Endothelial cell of umbilical vein (primary cell): ENCODE results near the gene COQ8A. TPM values are rescaled to one million over a fixed set of nuclear protein-coding genes. Genes with fewer than 3 reads are reported as not detected.

Experiments used
- BruUV-seq: library from RNA; stranded (reverse); fragments of 400-500 nt; replicated peaks from 2 replicates; lab custom pipeline; 2021; lab: Mats Ljungman, UMichigan
- CTCF ChIA-PET: fragments of 300-600, 350-600 bp; sonication (Branson Sonifier 250); formaldehyde crosslinking; loops from one replicate; lab custom pipeline; 2021; ENCODE audit warnings: antibody characterized with exemption, inconsistent platforms; lab: Charles Lee
- POLR2A ChIA-PET: fragments of 300-600, 350-600 bp; sonication (Branson Sonifier 250); formaldehyde crosslinking; loops from one replicate; lab custom pipeline; 2021; ENCODE audit warnings: antibody characterized with exemption, inconsistent platforms; lab: Charles Lee
- DNase-seq: peaks from one replicate; pipeline ENCODE4 v3.0.0-alpha.2; 2011; ENCODE audit warnings: low read depth, low spot score
- FAIRE-seq: peaks from 2 replicates; lab custom pipeline; 2011; peaks lifted over from hg19 to GRCh38; lab: Jason Lieb, UNC
- H2AFZ ChIP-seq: 2 replicates; pipeline ENCODE4 v1.6.0; 2012; ENCODE audit warnings: low read depth, low read length, control low read depth, inconsistent platforms
- H3K27ac ChIP-seq: 2 replicates; pipeline ENCODE4 v1.5.1; 2011; ENCODE audit warnings: low read depth, mild to moderate bottlenecking, control low read depth, low read length, moderate library complexity; ENCODE audit not compliant: insufficient read depth
- H3K27me3 ChIP-seq, 2 experiments: 2 replicates each; pipeline versions ENCODE4 v1.6.0 to v1.6.1; 2011; ENCODE audit warnings: low read length in 2 of 2, mixed read lengths in 1 of 2; ENCODE audit not compliant: control insufficient read depth in 2 of 2, insufficient read depth in 2 of 2
- H3K36me3 ChIP-seq, 2 experiments: 2 replicates in 1 of 2; 3 replicates in 1 of 2; pipeline ENCODE4 v1.5.1; 2011; ENCODE audit warnings: low read length in 2 of 2, mild to moderate bottlenecking in 1 of 2, moderate library complexity in 1 of 2; ENCODE audit not compliant: control insufficient read depth in 2 of 2, insufficient read depth in 2 of 2; ENCODE audit errors: extremely low read depth in 1 of 2
- H3K4me1 ChIP-seq: 3 replicates; pipeline ENCODE4 v1.5.1; 2011; ENCODE audit warnings: mild to moderate bottlenecking, low read length; ENCODE audit not compliant: control insufficient read depth, insufficient read depth; ENCODE audit errors: extremely low read depth
- H3K4me2 ChIP-seq: 2 replicates; pipeline ENCODE4 v1.6.1; 2011; ENCODE audit warnings: low read length, control low read depth, mixed read lengths; ENCODE audit not compliant: insufficient read depth
- H3K4me3 ChIP-seq, 3 experiments: fragments of 200-600 bp in 1 of 3; sonication (generic), shearing (Covaris generic) in 1 of 3; replicated peaks in 1 of 3; 2 replicates each; pipeline ENCODE4 v1.5.1; 2011 to 2016; ENCODE audit warnings: control low read depth in 3 of 3, low read length in 3 of 3, mild to moderate bottlenecking in 2 of 3, inconsistent platforms in 1 of 3, low read depth in 1 of 3, moderate library complexity in 1 of 3; ENCODE audit not compliant: insufficient read depth in 1 of 3
- H3K79me2 ChIP-seq: 2 replicates; pipeline ENCODE4 v1.6.0; 2012; ENCODE audit warnings: low read length, inconsistent platforms; ENCODE audit not compliant: control insufficient read depth, insufficient read depth
- H3K9ac ChIP-seq: replicated peaks from 2 replicates; pipeline ENCODE3; 2011; ENCODE audit warnings: low read length, control low read depth; ENCODE audit not compliant: insufficient read depth; ENCODE audit errors: extremely low read depth
- H3K9me1 ChIP-seq: replicated peaks from 3 replicates; pipeline ENCODE4 v1.6.0; 2011; ENCODE audit warnings: mild to moderate bottlenecking, low read length; ENCODE audit not compliant: control insufficient read depth, insufficient read depth; ENCODE audit errors: extremely low read depth
- H3K9me3 ChIP-seq: replicated peaks from 2 replicates; pipeline ENCODE4 v1.5.1; 2012; ENCODE audit warnings: low read length, inconsistent platforms; ENCODE audit not compliant: control insufficient read depth, insufficient read depth
- H4K20me1 ChIP-seq: replicated peaks from 2 replicates; pipeline ENCODE3; 2011; ENCODE audit warnings: mild to moderate bottlenecking, low read length; ENCODE audit not compliant: control insufficient read depth, insufficient read depth; ENCODE audit errors: extremely low read depth
- EZH2 ChIP-seq: IDR thresholded peaks from 2 replicates; pipeline ENCODE4 v1.6.1; 2012; ENCODE audit warnings: borderline replicate concordance, low read depth, mild to moderate bottlenecking, moderate library complexity, low read length, inconsistent platforms; ENCODE audit not compliant: severe bottlenecking
- FOS ChIP-seq: IDR thresholded peaks from 2 replicates; pipeline ENCODE4 v1.6.1; 2011; ENCODE audit warnings: mild to moderate bottlenecking, low read length, moderate library complexity, borderline replicate concordance; ENCODE audit not compliant: insufficient read depth
- GATA2 ChIP-seq: IDR thresholded peaks from 2 replicates; pipeline ENCODE4 v1.7.0; 2011; ENCODE audit warnings: low read depth, mild to moderate bottlenecking, moderate library complexity, mixed read lengths, low read length; ENCODE audit not compliant: insufficient read length, insufficient read depth
- JUN ChIP-seq: IDR thresholded peaks from 2 replicates; pipeline ENCODE4 v1.6.1; 2011; ENCODE audit warnings: borderline replicate concordance, low read depth; ENCODE audit not compliant: insufficient read length, insufficient read depth
- MYC ChIP-seq: IDR thresholded peaks from one replicate; pipeline ENCODE4 v1.6.1; 2011; ENCODE audit warnings: mild to moderate bottlenecking, low read depth, low read length
- POLR2A ChIP-seq: IDR thresholded peaks from 2 replicates; pipeline ENCODE4 v1.6.1; 2012; ENCODE audit warnings: low read depth, mild to moderate bottlenecking, control low read depth, low read length
- dilution Hi-C: fragments of 300-500 bp; cut with MboI; formaldehyde crosslinking; loops from one replicate; pipeline ENCODE4 v1.15.0; 2019; ENCODE audit warnings: low sequenced_read_pairs; ENCODE audit not compliant: extremely low pct_ligation_motif_present
- intact Hi-C: fragments of 100-400 bp; cut with micrococcal nuclease; formaldehyde crosslinking; loops from one replicate; pipeline ENCODE4 v1.10.0; 2022
- polyA plus RNA-seq, 4 experiments: library from polyadenylated mRNA; depleted of rRNA in 3 of 4; stranded (reverse) in 3 of 4; unstranded in 1 of 4; fragments of >200 nt; gene quantifications; 2 replicates each; pipeline versions ENCODE4 v1.2.1 to v1.2.3, GENCODE V29; 2011 to 2012; ENCODE audit warnings: missing spikeins in 1 of 4
- total RNA-seq: library from RNA; stranded (reverse); gene quantifications from 2 replicates; pipeline ENCODE4 v1.2.3, GENCODE V29; 2021
- TF ChIP-seq, protein P1 (sequence below): IDR thresholded peaks from 2 replicates; pipeline ENCODE4 v1.6.1; 2011; ENCODE audit not compliant: insufficient read depth, insufficient read length

The COQ8A gene
- total and polyA plus RNA-seq, 2 donors (not counting 3 experiments of a cell fraction or from before 2014, with no cell fraction given), result 6.8 to 9.4 TPM

- no peaks in the 10 kb centered on the region for H3K9me1 ChIP-seq
- dilution Hi-C loops (no loop called here), intact Hi-C loops (loop anchor here (10.0 kb wide), 1 partner anchor 209 kb away; the partner anchor contains the start of gene ITPKB)
- H3K9ac ChIP-seq, result no peak overlapping the region
- CTCF ChIA-PET, result no interaction called here
- H3K4me2 ChIP-seq, result no peak overlapping the region
- H3K79me2 ChIP-seq, result no peaks in the 10 kb centered on the region
- no peak overlapping the region for H2AFZ ChIP-seq
- no peaks in the 10 kb centered on the region for H3K27me3 ChIP-seq
- H3K9me3 ChIP-seq, result no peaks in the 10 kb centered on the region
- H3K4me1 ChIP-seq, result peaks cover 3% of the 10 kb centered on the region
- no peak for FAIRE-seq
- POLR2A ChIA-PET, result no interaction called here
- H3K36me3 ChIP-seq, result no peaks in the 10 kb centered on the region
- no TSS peak for BruUV-seq
- no peak overlapping the region for H3K4me3 ChIP-seq
- H4K20me1 ChIP-seq, result no peaks in the 10 kb centered on the region
- no peak for DNase-seq
- TF ChIP-seq FOS (no peak), EZH2 (no peak), GATA2 (no peak), MYC (no peak), POLR2A (no peak)
- TF ChIP-seq, protein P1, sequence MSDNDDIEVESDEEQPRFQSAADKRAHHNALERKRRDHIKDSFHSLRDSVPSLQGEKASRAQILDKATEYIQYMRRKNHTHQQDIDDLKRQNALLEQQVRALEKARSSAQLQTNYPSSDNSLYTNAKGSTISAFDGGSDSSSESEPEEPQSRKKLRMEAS, result no peak
- no peak overlapping the region for H3K27ac ChIP-seq
Observed at GRCh38 chr1:226943927-226944326, 3.8 kb downstream of the COQ8A start.

DNA sequence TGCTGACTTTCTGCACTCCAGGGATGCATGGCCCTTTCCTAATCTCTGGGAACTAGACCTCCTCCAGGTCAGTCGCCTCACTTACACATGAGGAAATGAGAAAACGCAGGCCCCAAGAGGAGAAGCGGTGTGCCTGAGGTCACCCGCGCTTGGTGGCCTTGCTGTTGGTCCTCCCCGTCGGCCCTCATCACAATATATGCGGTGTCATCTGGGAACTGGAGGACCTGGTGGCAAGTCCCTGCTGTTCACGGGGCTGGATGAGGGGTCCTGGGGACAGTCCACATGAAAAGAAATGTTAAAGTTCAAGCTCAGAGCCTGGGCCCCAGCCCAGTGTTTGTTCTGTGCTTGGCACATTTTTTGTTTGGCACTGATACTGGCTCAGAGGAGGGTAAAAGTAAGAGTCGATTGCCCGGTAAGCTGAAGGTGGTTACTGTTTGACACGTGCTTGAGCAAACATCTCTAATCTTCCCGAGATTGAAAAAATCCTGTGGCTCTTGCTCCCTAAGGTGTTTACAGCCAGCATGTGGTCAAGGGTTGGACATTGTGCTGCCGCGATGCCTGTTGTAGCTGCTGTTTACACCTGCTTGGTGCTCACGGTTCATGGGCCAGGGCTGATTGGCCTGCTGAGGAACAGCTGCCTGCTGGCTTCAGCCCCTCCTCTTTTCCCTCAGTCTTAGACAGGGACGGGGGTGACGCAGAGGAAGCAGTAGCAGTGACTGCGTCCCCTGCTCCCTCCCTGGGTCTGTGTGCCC, 5.2 kb downstream of the COQ8A start:
- ChIA-PET POLR2A (no interaction called here), CTCF (interaction anchor here (0.6 to 1.4 kb wide), 2 partner anchors 29 to 139 kb away, joined by 3 to 5 read pairs; no protein-coding TSS in a partner anchor)
- intact Hi-C loops, result loop anchor here (10.0 kb wide), 1 partner anchor 210 kb away; the partner anchor contains the start of gene ITPKB
- no peaks in the 10 kb centered on the region for H3K9me3 ChIP-seq
- no peaks in the 10 kb centered on the region for H4K20me1 ChIP-seq
- TF ChIP-seq EZH2 (no peak), JUN (no peak)
- no peak overlapping the region for H3K4me3 ChIP-seq
- dilution Hi-C loops, result no loop called here
- no peak overlapping the region for H2AFZ ChIP-seq
- FAIRE-seq (no peak), DNase-seq (no peak)
- no peak overlapping the region for H3K27ac ChIP-seq
- H3K9ac ChIP-seq, result no peak overlapping the region
- no peaks in the 10 kb centered on the region for H3K27me3 ChIP-seq
- H3K9me1 ChIP-seq, result no peaks in the 10 kb centered on the region
- H3K4me1 ChIP-seq, result peaks cover 3% of the 10 kb centered on the region
- no peak overlapping the region for H3K4me2 ChIP-seq
- no TSS peak for BruUV-seq
- H3K36me3 ChIP-seq, result no peaks in the 10 kb centered on the region
- no peaks in the 10 kb centered on the region for H3K79me2 ChIP-seq
